Effector memory CD4-positive, alpha-beta T cell (primary cell): ENCODE results near the gene PIGA.

Experiments
- DNase-seq, 3 donors: peaks; one replicate each; pipeline ENCODE4 v3.0.0-alpha.2; 2020
- H3K27ac ChIP-seq: 2 replicates; pipeline ENCODE4 v1.7.0; 2013; ENCODE audit warnings: mild to moderate bottlenecking, low read length, moderate library complexity; ENCODE audit not compliant: insufficient read depth, poor library complexity, severe bottlenecking
- H3K27me3 ChIP-seq: replicated peaks from 2 replicates; pipeline ENCODE4 v1.7.0; 2013; ENCODE audit warnings: mild to moderate bottlenecking, low read length; ENCODE audit not compliant: insufficient read depth, control insufficient read depth, poor library complexity, severe bottlenecking
- H3K36me3 ChIP-seq: 2 replicates; pipeline ENCODE4 v1.7.0; 2013; ENCODE audit warnings: mild to moderate bottlenecking, low read length, moderate library complexity; ENCODE audit not compliant: control insufficient read depth, insufficient read depth
- H3K4me1 ChIP-seq: 2 replicates; pipeline ENCODE4 v1.7.0; 2013; ENCODE audit warnings: low read length, mild to moderate bottlenecking; ENCODE audit not compliant: control insufficient read depth, insufficient read depth, poor library complexity, severe bottlenecking
- H3K4me3 ChIP-seq: 2 replicates; pipeline ENCODE4 v1.7.0; 2013; ENCODE audit warnings: low read length, low read depth, mild to moderate bottlenecking; ENCODE audit not compliant: insufficient read depth, poor library complexity, severe bottlenecking
- H3K9me3 ChIP-seq: 2 replicates; pipeline ENCODE4 v1.7.0; 2013; ENCODE audit warnings: mild to moderate bottlenecking, low read length, moderate library complexity; ENCODE audit not compliant: control insufficient read depth

Gene PIGA

DNA sequence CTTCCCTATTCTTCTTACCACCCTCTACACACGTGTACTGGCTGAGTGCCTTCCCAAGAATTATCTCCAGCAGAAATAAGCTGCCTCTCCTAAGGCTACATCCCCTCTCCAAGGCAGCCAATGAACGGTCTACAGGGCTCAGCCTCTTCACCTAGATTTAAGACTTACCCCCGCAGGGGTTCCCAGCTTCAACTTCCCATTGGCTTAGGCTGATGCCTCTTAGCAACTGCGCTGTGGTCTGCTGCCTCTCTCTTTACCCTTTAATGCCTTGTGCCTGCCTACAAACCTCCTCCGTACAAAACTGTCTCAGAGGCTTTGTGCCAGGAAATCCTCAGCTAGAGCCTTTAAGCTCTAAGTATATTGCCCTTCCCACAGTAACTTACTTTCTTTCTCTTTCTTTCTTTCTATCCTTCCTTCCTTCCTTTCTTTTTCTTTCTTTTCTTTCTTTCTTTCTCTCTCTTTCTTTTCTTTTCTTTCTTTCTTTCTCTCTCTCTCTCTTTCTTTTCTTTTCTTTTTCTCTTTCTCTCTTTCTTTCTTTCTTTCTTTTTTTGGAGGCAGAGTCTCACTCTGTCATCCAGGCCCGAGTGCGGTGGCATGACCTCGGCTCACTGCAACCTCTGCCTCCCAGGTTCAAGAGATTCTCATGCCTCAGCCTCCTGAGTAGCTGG is 15.1 kb upstream of the PIGA start:
- H3K36me3 ChIP-seq = no peaks in the 10 kb centered on the region

DNA sequence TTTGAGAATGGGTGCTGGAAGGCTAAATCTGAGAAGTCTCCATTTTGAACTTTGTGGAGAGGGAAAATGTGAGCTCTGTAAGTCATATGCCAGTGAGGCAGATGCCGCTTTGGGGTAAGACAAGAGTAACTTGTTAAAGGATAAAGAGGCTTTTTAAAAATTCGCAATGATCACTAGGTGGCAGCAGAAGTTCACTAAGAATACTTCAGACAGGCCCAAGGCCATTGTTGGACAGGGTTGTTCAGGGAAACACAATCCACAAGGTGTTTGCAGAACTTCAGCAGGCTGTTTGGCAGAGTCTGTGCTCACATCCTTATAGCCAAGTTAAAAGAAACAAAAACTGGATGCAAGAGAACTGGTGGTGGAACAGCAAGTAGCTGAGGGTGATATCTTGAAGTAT is 13.7 kb upstream of the PIGA start:
- no peaks in the 10 kb centered on the region for H3K9me3 ChIP-seq
- H3K4me3 ChIP-seq = no peak overlapping the region
- H3K27me3 ChIP-seq = no peaks in the 10 kb centered on the region
- H3K4me1 ChIP-seq = no peaks in the 10 kb centered on the region
- no peak overlapping the region for H3K27ac ChIP-seq
- DNase-seq = no peak
- H3K36me3 ChIP-seq = no peaks in the 10 kb centered on the region

More for the DNA sequence above, 15.1 kb upstream of the PIGA start:
- Histone ChIP-seq H3K27me3 (no peaks in the 10 kb centered on the region), H3K4me3 (no peak overlapping the region), H3K27ac (no peak overlapping the region), H3K4me1 (no peaks in the 10 kb centered on the region), H3K9me3 (no peaks in the 10 kb centered on the region)
- DNase-seq = no peak

DNA sequence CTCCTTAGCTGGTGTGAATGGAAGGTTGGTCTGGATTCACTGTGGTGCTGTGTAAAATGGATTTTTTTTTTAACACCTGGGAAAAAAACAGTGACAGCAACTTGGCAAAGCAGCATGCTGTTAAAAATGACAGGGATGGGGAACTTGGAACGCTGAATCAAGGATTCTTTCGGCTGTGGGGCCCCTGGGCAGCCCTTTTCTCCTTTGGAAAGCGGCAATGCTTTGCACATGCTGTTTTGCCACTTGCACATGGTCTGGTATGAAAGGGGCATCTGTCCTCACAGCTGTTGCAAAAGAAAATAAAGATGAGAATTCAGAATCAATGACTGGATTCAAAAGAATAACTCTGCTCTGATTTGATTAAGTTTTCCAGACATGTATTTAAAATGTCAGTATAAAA is 10.7 kb upstream of the PIGA start:
- Histone ChIP-seq H3K4me3 (no peak overlapping the region), H3K4me1 (no peaks in the 10 kb centered on the region), H3K36me3 (no peaks in the 10 kb centered on the region), H3K27me3 (no peaks in the 10 kb centered on the region), H3K9me3 (no peaks in the 10 kb centered on the region), H3K27ac (no peak overlapping the region)
- DNase-seq = no peak

DNA sequence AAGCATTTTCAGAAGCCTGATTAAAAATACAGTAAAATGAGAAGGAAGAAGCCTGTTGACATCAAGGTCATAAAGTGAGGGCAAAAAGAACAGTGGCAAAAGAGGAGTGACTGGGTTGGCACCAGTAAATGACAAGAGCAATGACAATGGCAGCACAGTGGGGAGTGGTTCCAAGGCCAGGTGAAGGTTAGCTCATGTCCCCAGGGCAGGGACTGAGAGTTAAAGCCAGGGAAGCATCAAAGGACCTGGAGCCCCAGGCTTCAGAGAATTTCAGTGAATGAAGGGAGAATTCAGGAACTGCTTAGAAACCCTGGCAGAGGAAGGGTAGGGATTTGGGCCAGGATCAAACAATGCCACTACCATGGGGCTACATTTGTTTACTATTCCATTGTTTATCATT is 8.8 kb upstream of the PIGA start:
- no peaks in the 10 kb centered on the region for H3K9me3 ChIP-seq
- no peak overlapping the region for H3K27ac ChIP-seq
- no peak for DNase-seq
- no peaks in the 10 kb centered on the region for H3K36me3 ChIP-seq
- H3K4me1 ChIP-seq = no peaks in the 10 kb centered on the region
- no peaks in the 10 kb centered on the region for H3K27me3 ChIP-seq
- H3K4me3 ChIP-seq = no peak overlapping the region

DNA sequence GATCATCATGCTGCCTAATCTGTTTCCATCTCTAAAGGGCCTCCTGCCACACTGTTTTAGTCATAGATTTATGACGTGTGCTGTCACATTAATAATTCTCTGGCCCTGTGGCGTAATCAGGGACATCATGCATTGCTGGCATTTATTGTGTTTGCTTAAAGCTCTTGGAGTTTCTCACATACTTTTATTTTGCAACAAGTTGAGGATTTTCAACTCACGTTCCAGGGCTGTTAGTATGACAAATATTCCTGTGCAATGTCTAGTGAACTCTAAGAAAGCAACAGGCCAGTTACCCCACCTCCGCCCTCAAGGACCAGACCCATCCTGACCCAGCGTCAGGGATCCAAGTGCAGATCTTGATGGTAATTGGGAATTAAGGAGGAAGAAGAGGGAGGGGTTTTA is 7.8 kb upstream of the PIGA start:
- Histone ChIP-seq H3K4me1 (no peaks in the 10 kb centered on the region), H3K4me3 (no peak overlapping the region), H3K27me3 (no peaks in the 10 kb centered on the region), H3K9me3 (no peaks in the 10 kb centered on the region), H3K36me3 (no peaks in the 10 kb centered on the region), H3K27ac (no peak overlapping the region)
- no peak for DNase-seq

DNA sequence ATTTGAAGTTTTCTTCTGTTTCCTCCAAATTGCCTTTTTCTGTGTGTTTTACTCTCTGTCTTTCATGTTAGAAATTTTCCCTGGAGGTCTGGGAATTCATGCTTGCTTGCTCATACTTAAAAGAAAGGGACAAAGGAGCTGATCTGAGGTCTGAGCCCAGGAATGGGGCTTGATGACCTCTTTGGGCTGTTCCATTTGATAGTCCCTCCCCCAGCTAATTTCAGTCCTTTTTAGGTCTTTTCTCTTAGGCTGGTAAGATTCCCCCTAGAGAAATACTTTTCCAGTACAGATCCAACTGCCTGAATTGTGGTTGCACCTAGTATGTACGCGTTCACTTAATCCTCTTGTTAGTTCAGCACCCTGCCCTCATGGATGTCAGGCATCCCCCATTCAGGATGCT is 5.5 kb upstream of the PIGA start:
- no peaks in the 10 kb centered on the region for H3K36me3 ChIP-seq
- H3K9me3 ChIP-seq = no peaks in the 10 kb centered on the region
- H3K4me3 ChIP-seq = no peak overlapping the region
- H3K27ac ChIP-seq = no peak overlapping the region
- no peaks in the 10 kb centered on the region for H3K27me3 ChIP-seq
- DNase-seq = no peak
- H3K4me1 ChIP-seq = no peaks in the 10 kb centered on the region

DNA sequence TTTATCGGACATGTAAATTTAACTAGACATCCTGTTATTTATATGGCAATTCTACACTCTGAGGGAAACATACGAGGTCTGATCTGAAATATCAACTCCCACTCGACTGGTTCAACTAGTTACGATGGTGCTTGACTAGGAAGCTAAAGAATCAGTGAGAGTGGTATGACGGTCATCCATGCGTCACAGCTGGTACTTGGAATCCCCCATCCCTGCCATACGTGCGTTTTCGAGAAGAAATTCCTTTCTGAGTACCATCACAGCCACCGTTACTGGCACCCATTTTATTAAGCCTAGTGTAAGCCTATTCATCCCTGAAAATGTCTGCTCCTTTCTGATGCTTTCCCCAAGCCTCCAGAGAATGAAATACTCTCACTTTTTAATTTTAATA is 695 bp upstream of the PIGA start:
- peak overlapping the region; percentile 44 for H3K4me3 ChIP-seq
- peaks cover 3% of the 10 kb centered on the region for H3K4me1 ChIP-seq
- DNase-seq = peak; percentile 43 to 61 (median 44)
- H3K27ac ChIP-seq = peak overlapping the region; percentile 86
- no peaks in the 10 kb centered on the region for H3K36me3 ChIP-seq
- no peaks in the 10 kb centered on the region for H3K27me3 ChIP-seq
- no peaks in the 10 kb centered on the region for H3K9me3 ChIP-seq

DNA sequence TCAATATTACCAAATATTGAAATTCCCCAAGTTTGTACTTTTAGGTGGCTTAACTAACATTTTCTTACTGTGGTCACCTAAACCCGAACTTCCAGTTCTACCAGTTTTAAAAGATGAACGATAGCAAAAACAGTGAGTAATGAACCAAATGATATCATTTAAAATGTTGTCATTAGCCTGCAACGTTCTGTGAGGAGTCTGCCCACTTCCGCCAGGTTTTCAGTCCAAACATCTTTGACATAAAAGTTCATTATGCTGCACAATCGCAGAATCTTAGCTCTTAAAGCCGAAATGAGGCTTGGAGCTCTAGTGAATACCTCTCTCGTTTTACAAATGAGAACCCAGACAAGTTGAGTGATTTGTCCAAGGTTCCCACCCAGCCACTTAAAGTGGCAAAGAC is 762 bp downstream of the PIGA start:
- no peaks in the 10 kb centered on the region for H3K36me3 ChIP-seq
- peak overlapping the region; percentile 68 for H3K4me3 ChIP-seq
- DNase-seq = peak in 1 of 3 donors; percentile 1
- H3K27ac ChIP-seq = peak overlapping the region; percentile 86
- no peaks in the 10 kb centered on the region for H3K9me3 ChIP-seq
- H3K4me1 ChIP-seq = peaks cover 3% of the 10 kb centered on the region
- H3K27me3 ChIP-seq = no peaks in the 10 kb centered on the region

DNA sequence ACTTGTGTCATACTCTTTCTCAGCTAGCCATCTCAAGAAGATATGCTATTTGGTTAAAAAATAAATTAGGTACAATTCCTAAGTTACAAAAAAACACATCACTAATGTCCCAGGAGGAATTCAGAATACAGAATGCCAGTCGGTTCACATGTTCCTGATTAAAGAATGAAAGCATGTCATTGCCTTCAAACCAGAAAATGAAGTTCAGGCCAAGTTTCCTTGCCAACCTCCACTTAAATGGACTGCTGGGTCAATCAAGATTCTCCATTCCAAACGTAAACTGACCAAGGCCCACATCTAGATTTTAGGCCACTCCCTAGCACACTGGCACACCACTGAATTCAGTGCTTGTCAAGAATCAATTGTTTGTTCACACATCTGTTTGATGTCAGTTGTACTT is 6.5 kb downstream of the PIGA start:
- no peak for DNase-seq
- no peaks in the 10 kb centered on the region for H3K27me3 ChIP-seq
- H3K27ac ChIP-seq = no peak overlapping the region
- no peaks in the 10 kb centered on the region for H3K9me3 ChIP-seq
- no peak overlapping the region for H3K4me3 ChIP-seq
- H3K4me1 ChIP-seq = peaks cover under 1% of the 10 kb centered on the region
- peaks cover 4% of the 10 kb centered on the region for H3K36me3 ChIP-seq

DNA sequence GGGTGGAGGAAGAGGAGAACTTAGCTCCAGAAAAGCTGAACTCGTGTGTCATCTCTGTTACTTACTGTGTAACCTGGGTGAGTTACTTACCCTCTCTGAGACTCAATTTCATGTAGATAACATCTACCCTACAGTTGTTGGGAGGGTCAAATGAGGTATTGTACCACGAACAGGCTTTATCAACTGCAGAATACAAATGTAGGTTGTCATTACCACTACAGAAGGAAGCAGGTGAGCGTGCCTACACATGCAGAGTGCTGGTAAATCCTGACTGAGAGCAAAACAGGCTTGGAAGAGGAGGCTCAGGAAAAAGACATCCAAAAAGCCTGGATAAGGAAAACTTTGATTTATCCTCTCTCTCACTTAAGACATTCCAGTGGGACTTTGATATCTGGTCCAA is 7.2 kb downstream of the PIGA start:
- Histone ChIP-seq H3K36me3 (peaks cover 4% of the 10 kb centered on the region), H3K4me3 (no peak overlapping the region), H3K9me3 (no peaks in the 10 kb centered on the region), H3K27me3 (no peaks in the 10 kb centered on the region), H3K27ac (no peak overlapping the region), H3K4me1 (no peaks in the 10 kb centered on the region)
- no peak for DNase-seq
